Neural progenitor cell (in vitro differentiated cells): ENCODE data around the gene CD300E. TPM values are rescaled to one million over a fixed set of nuclear protein-coding genes. Genes with fewer than 3 reads are reported as not detected.

Experiments
- DNase-seq: peaks from one replicate; pipeline ENCODE4 v3.0.0-alpha.2; 2016; ENCODE audit warnings: low spot score
- H2AFZ ChIP-seq: fragments of 200-600 bp; sonication (generic); replicated peaks from 2 replicates; pipeline ENCODE4 v1.6.1; 2016; ENCODE audit warnings: antibody characterized with exemption
- H3F3A ChIP-seq: fragments of 200-600 bp; sonication (generic); 2 replicates; pipeline ENCODE4 v1.6.1; 2016; ENCODE audit warnings: antibody characterized with exemption, low read depth
- H3K27ac ChIP-seq: fragments of 200-600 bp; sonication (generic); 2 replicates; pipeline ENCODE4 v1.5.1; 2016; ENCODE audit warnings: mild to moderate bottlenecking
- H3K27me3 ChIP-seq: fragments of 200-600 bp; sonication (generic); 2 replicates; pipeline ENCODE4 v1.6.1; 2016; ENCODE audit warnings: mild to moderate bottlenecking, moderate library complexity
- H3K36me3 ChIP-seq: fragments of 200-600 bp; sonication (generic); 2 replicates; pipeline ENCODE4 v1.5.1; 2016
- H3K4me1 ChIP-seq: fragments of 200-600 bp; sonication (generic); 2 replicates; pipeline ENCODE4 v1.6.1; 2016; ENCODE audit warnings: mixed run types
- H3K4me2 ChIP-seq: fragments of 200-600 bp; sonication (generic); 2 replicates; pipeline ENCODE4 v1.6.1; 2016
- H3K4me3 ChIP-seq: fragments of 200-600 bp; sonication (generic); 2 replicates; pipeline ENCODE4 v1.5.1; 2016
- H3K79me2 ChIP-seq: fragments of 200-600 bp; sonication (generic); 2 replicates; pipeline ENCODE4 v1.6.1; 2016; ENCODE audit warnings: low read depth
- H3K9ac ChIP-seq: fragments of 200-600 bp; sonication (generic); 2 replicates; pipeline ENCODE4 v1.6.1; 2016
- H3K9me3 ChIP-seq: fragments of 200-600 bp; sonication (generic); 2 replicates; pipeline ENCODE4 v1.5.1; 2016; ENCODE audit warnings: low read depth
- H4K20me1 ChIP-seq: fragments of 200-600 bp; sonication (generic); 2 replicates; pipeline ENCODE4 v1.6.1; 2016; ENCODE audit warnings: low read depth
- H3K27ac Mint-ChIP-seq: 3 replicates; pipeline ENCODE4 v1.8.0; 2021; ENCODE audit warnings: mixed read lengths
- H3K27me3 Mint-ChIP-seq: 2 replicates; pipeline ENCODE4 v1.8.0; 2022; ENCODE audit warnings: low read depth, mild to moderate bottlenecking, inconsistent platforms, moderate library complexity, mixed read lengths; ENCODE audit not compliant: insufficient read depth
- H3K36me3 Mint-ChIP-seq: 3 replicates; pipeline ENCODE4 v1.8.0; 2021; ENCODE audit warnings: mixed read lengths
- H3K4me1 Mint-ChIP-seq: 3 replicates; pipeline ENCODE4 v1.8.0; 2021; ENCODE audit warnings: mixed read lengths
- H3K4me3 Mint-ChIP-seq: 3 replicates; pipeline ENCODE4 v1.8.0; 2021; ENCODE audit warnings: mild to moderate bottlenecking, moderate library complexity, mixed read lengths
- H3K9me3 Mint-ChIP-seq: 3 replicates; pipeline ENCODE4 v1.8.0; 2020; ENCODE audit warnings: mixed read lengths
- CTCF ChIP-seq: fragments of 200-600 bp; sonication (generic); IDR thresholded peaks from 2 replicates; pipeline ENCODE4 v1.5.1; 2017; ENCODE audit warnings: antibody characterized with exemption, mild to moderate bottlenecking
- EZH2 ChIP-seq: fragments of 200-600 bp; sonication (generic); IDR thresholded peaks from 2 replicates; pipeline ENCODE4 v1.6.1; 2017; ENCODE audit warnings: antibody characterized with exemption, mild to moderate bottlenecking, moderate library complexity
- EZH2phosphoT487 ChIP-seq: fragments of 200-600 bp; sonication (generic); IDR thresholded peaks from 2 replicates; pipeline ENCODE4 v1.6.1; 2017; ENCODE audit warnings: antibody characterized with exemption
- total RNA-seq: library from RNA; depleted of rRNA; stranded (reverse); fragments of >200 nt; gene quantifications from 2 replicates; pipeline ENCODE4 v1.2.3, GENCODE V29; 2015; ENCODE audit warnings: low replicate concordance

Gene CD300E
- total RNA-seq, 1 donor from 2014 or later: not detected

- Histone ChIP-seq H3K79me2 (no peaks in the 10 kb centered on the region), H4K20me1 (no peaks in the 10 kb centered on the region), H3K36me3 (no peaks in the 10 kb centered on the region), H3K4me3 (no peak overlapping the region), H3K9ac (no peak overlapping the region), H3F3A (no peaks in the 10 kb centered on the region), H3K27me3 (peaks cover 60% of the 10 kb centered on the region), H3K4me1 (no peaks in the 10 kb centered on the region), H3K4me2 (no peak overlapping the region), H2AFZ (no peak overlapping the region), H3K9me3 (no peaks in the 10 kb centered on the region), H3K27ac (no peak overlapping the region)
- Mint-ChIP-seq H3K27ac (no peak overlapping the region), H3K4me1 (no peaks in the 10 kb centered on the region), H3K9me3 (no peaks in the 10 kb centered on the region), H3K27me3 (peaks cover 34% of the 10 kb centered on the region), H3K4me3 (no peak overlapping the region), H3K36me3 (no peaks in the 10 kb centered on the region)
- DNase-seq: no peak
- TF ChIP-seq CTCF: no peak
- no peak for TF ChIP-seq EZH2phosphoT487
- TF ChIP-seq EZH2: no peak
Measured at GRCh38 chr17:74663561-74663960, 40.0 kb upstream of the CD300E start.

GRCh38 chr17:74659889-74660288 lies 36.4 kb upstream of the CD300E start:
- Histone ChIP-seq H3K9ac (no peak overlapping the region), H2AFZ (no peak overlapping the region), H3K4me2 (no peak overlapping the region), H3K36me3 (no peaks in the 10 kb centered on the region), H3F3A (no peaks in the 10 kb centered on the region), H3K9me3 (no peaks in the 10 kb centered on the region), H3K79me2 (no peaks in the 10 kb centered on the region), H3K4me3 (no peak overlapping the region), H3K4me1 (no peaks in the 10 kb centered on the region), H4K20me1 (no peaks in the 10 kb centered on the region), H3K27me3 (peaks cover 50% of the 10 kb centered on the region), H3K27ac (no peak overlapping the region)
- no peaks in the 10 kb centered on the region for H3K4me1 Mint-ChIP-seq
- no peaks in the 10 kb centered on the region for H3K9me3 Mint-ChIP-seq
- H3K27ac Mint-ChIP-seq: no peak overlapping the region
- no peak overlapping the region for H3K4me3 Mint-ChIP-seq
- DNase-seq: no peak
- H3K36me3 Mint-ChIP-seq: no peaks in the 10 kb centered on the region
- TF ChIP-seq EZH2phosphoT487 (no peak), CTCF (no peak), EZH2 (no peak)
- H3K27me3 Mint-ChIP-seq: peaks cover 27% of the 10 kb centered on the region

- no peaks in the 10 kb centered on the region for H3K36me3 Mint-ChIP-seq
- no peak overlapping the region for H2AFZ ChIP-seq
- no peaks in the 10 kb centered on the region for H3F3A ChIP-seq
- H3K27me3 Mint-ChIP-seq: peaks cover 20% of the 10 kb centered on the region
- no peaks in the 10 kb centered on the region for H3K4me1 Mint-ChIP-seq
- no peak overlapping the region for H3K4me2 ChIP-seq
- no peaks in the 10 kb centered on the region for H3K4me1 ChIP-seq
- H3K27me3 ChIP-seq: peaks cover 54% of the 10 kb centered on the region
- TF ChIP-seq CTCF (no peak), EZH2phosphoT487 (no peak), EZH2 (no peak)
- H3K79me2 ChIP-seq: no peaks in the 10 kb centered on the region
- H4K20me1 ChIP-seq: no peaks in the 10 kb centered on the region
- H3K27ac ChIP-seq: no peak overlapping the region
- H3K9ac ChIP-seq: no peak overlapping the region
- no peaks in the 10 kb centered on the region for H3K9me3 ChIP-seq
- no peaks in the 10 kb centered on the region for H3K36me3 ChIP-seq
- no peak overlapping the region for H3K4me3 ChIP-seq
- H3K4me3 Mint-ChIP-seq: no peak overlapping the region
- H3K27ac Mint-ChIP-seq: no peak overlapping the region
- no peak for DNase-seq
- no peaks in the 10 kb centered on the region for H3K9me3 Mint-ChIP-seq
Measured at GRCh38 chr17:74658620-74659019, 35.1 kb upstream of the CD300E start.

DNA sequence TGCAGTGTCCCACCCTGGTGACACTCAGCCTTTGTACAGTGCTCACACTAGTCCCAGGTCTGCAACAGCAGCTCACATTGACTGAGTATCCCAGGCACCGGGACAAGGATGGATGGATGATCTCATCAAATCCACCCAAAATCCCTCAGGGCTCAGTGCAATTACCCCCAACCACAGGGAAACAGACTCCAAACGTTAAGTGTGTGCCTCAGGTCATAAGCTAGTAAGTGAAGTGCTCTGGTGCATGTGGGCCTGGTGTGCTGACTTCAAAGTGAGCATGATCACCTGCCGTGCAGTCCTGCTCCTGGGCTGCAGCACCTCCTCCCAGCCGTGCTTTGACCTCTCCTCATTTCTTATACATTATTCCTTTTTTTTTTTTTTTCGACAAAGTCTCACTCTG lies 31.2 kb upstream of the CD300E start:
- Histone ChIP-seq H3F3A (no peaks in the 10 kb centered on the region), H3K36me3 (no peaks in the 10 kb centered on the region), H3K27me3 (peaks cover 81% of the 10 kb centered on the region), H3K79me2 (no peaks in the 10 kb centered on the region), H4K20me1 (no peaks in the 10 kb centered on the region), H3K9me3 (no peaks in the 10 kb centered on the region), H3K27ac (no peak overlapping the region), H3K4me1 (no peaks in the 10 kb centered on the region), H3K9ac (no peak overlapping the region), H2AFZ (no peak overlapping the region), H3K4me3 (no peak overlapping the region), H3K4me2 (no peak overlapping the region)
- no peak for DNase-seq
- Mint-ChIP-seq H3K4me1 (no peaks in the 10 kb centered on the region), H3K9me3 (no peaks in the 10 kb centered on the region), H3K4me3 (no peak overlapping the region), H3K27me3 (peaks cover 33% of the 10 kb centered on the region), H3K27ac (no peak overlapping the region), H3K36me3 (no peaks in the 10 kb centered on the region)
- no peak for TF ChIP-seq EZH2phosphoT487
- TF ChIP-seq EZH2: no peak
- TF ChIP-seq CTCF: no peak
